ENCODE measurements around the gene SFMBT1. TPM values are rescaled to one million over a fixed set of nuclear protein-coding genes. Genes with fewer than 3 reads are reported as not detected.

Gene SFMBT1
- total and polyA plus RNA-seq, 2 experiments from 2014 or later: 5.3 to 24.0 TPM

- no peak for TF ChIP-seq ZNF331 (CRISPR knock-in tag; IDR thresholded peaks at IDR 0.05; ENCODE audit: low read depth)
- no peak for TF ChIP-seq CREB1 (CRISPR knock-in tag; IDR thresholded peaks at IDR 0.05; ENCODE audit: low read depth)
- no peak for TF ChIP-seq ETS1 (IDR thresholded peaks at IDR 0.05)
Measured at GRCh38 chr3:53089511-53089910, 43.6 kb upstream of the SFMBT1 start (continued).

GRCh38 chr3:53085476-53085875 is 39.6 kb upstream of the SFMBT1 start:
- peak overlapping the region; percentile 30; the same call in 1 of the 2 replicates for H3K27ac Mint-ChIP-seq
- no peaks in the 10 kb centered on the region for H3K36me3 Mint-ChIP-seq (ENCODE audit: low read depth)
- no peaks in the 10 kb centered on the region for H3K36me3 ChIP-seq (ENCODE audit: insufficient read depth)
- no peaks in the 10 kb centered on the region for H3K9me2 ChIP-seq (ENCODE audit: insufficient read depth)
- DNase-seq (ENCODE audit: low spot score) (no peak), ATAC-seq (no peak)
- H4K20me1 ChIP-seq (replicated peaks; ENCODE audit: insufficient read depth): no peaks in the 10 kb centered on the region
- H3K9me3 Mint-ChIP-seq: no peaks in the 10 kb centered on the region
- H3K27ac ChIP-seq (ENCODE audit: low read depth): no peak overlapping the region
- no peak overlapping the region for H2AFZ ChIP-seq
- H3K4me1 Mint-ChIP-seq: peaks cover 2% of the 10 kb centered on the region; the same call in 1 of the 3 replicates
- H3K27me3 ChIP-seq (ENCODE audit: insufficient read depth): no peaks in the 10 kb centered on the region
- 0 out of 2 replicates have a peak, but pooled peaks cover 4% of the 10 kb centered on the region for H3F3A ChIP-seq (replicated peaks; ENCODE audit: low read depth)
- no peaks in the 10 kb centered on the region for H3K4me1 ChIP-seq (ENCODE audit: insufficient read depth)
- H3K79me2 ChIP-seq (replicated peaks; ENCODE audit: insufficient read depth): no peaks in the 10 kb centered on the region
- H3K4me3 ChIP-seq: no peak overlapping the region
- H3K27me3 Mint-ChIP-seq (ENCODE audit: insufficient read depth, low read depth, poor library complexity): peaks cover 14% of the 10 kb centered on the region
- H3K4me3 Mint-ChIP-seq: no peak overlapping the region
- no peak overlapping the region for H3K4me2 ChIP-seq
- TF ChIP-seq EZH2 (IDR thresholded peaks at IDR 0.05; ENCODE audit: low read depth, unreplicated experiment) (no peak), EZH2phosphoT487 (IDR thresholded peaks at IDR 0.05; ENCODE audit: unreplicated experiment) (no peak), CTCF (conservative IDR thresholded peaks at IDR 0.05; ENCODE audit: low read depth in 2 of 2) (no peak), ETS1 (IDR thresholded peaks at IDR 0.05) (no peak), JUNB (IDR thresholded peaks at IDR 0.05; ENCODE audit: unreplicated experiment) (no peak), CREB1 (CRISPR knock-in tag; IDR thresholded peaks at IDR 0.05; ENCODE audit: low read depth) (no peak), ZNF331 (CRISPR knock-in tag; IDR thresholded peaks at IDR 0.05; ENCODE audit: low read depth) (no peak), POLR2AphosphoS5 (IDR thresholded peaks at IDR 0.05; ENCODE audit: low read depth) (no peak), STAT1 (IDR thresholded peaks at IDR 0.05; ENCODE audit: unreplicated experiment) (no peak), NANOG (IDR thresholded peaks at IDR 0.05; ENCODE audit: borderline replicate concordance) (no peak), ZNF462 (CRISPR knock-in tag; IDR thresholded peaks at IDR 0.05) (no peak)

All from GM23338 (cell line).